Lower leg skin (tissue), 3 donors: Measurements from ENCODE around the gene PGM5.
"Not testable (repeated sequence)": the region's sequence is repeated elsewhere in the genome, so short reads cannot be mapped to it uniquely, and the experiment has no call there.

ENCODE experiments used
- POLR2A ChIP-seq, 2 donors: fragments of 450-650 bp; IDR thresholded peaks; one replicate each; pipeline ENCODE4 v1.6.1; 2016 to 2017; ENCODE audit warnings: antibody characterized with exemption in 2 of 2, mild to moderate bottlenecking in 1 of 2, moderate library complexity in 1 of 2
- TF ChIP-seq, protein P1 (sequence below), 3 donors: fragments of 450-650 bp; IDR thresholded peaks; one replicate each; pipeline ENCODE4 v1.5.1; 2016; ENCODE audit warnings: antibody characterized with exemption in 3 of 3, mild to moderate bottlenecking in 3 of 3, moderate library complexity in 2 of 3

DNA sequence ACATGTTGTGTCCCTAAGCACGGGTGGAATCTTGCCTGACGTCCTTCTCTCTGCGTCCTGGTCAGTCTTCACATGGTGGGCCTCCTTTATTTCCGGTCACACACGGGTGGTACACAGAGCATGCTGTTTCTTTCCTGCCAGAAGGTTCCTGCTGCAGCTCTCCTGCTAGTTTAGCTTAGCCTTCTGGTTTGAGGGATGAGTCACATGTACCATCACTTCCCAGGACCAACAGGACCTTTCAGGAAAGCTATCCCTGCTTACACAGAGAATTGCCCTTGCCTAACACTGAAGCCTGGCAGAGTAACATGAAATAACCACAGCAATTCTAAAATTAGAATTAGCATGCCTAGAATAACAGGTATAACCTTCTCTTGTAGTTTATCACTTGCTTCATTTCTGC, 45.2 kb upstream of the PGM5 start:
- TF ChIP-seq, protein P1, sequence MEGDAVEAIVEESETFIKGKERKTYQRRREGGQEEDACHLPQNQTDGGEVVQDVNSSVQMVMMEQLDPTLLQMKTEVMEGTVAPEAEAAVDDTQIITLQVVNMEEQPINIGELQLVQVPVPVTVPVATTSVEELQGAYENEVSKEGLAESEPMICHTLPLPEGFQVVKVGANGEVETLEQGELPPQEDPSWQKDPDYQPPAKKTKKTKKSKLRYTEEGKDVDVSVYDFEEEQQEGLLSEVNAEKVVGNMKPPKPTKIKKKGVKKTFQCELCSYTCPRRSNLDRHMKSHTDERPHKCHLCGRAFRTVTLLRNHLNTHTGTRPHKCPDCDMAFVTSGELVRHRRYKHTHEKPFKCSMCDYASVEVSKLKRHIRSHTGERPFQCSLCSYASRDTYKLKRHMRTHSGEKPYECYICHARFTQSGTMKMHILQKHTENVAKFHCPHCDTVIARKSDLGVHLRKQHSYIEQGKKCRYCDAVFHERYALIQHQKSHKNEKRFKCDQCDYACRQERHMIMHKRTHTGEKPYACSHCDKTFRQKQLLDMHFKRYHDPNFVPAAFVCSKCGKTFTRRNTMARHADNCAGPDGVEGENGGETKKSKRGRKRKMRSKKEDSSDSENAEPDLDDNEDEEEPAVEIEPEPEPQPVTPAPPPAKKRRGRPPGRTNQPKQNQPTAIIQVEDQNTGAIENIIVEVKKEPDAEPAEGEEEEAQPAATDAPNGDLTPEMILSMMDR (IDR thresholded peaks at IDR 0.05): not testable (repeated sequence)
- TF ChIP-seq POLR2A (IDR thresholded peaks at IDR 0.05): not testable (repeated sequence)
